ENCODE data around the gene CD1C. TPM values are rescaled to one million over a fixed set of nuclear protein-coding genes. Genes with fewer than 3 reads are reported as not detected.

Gene CD1C
- total RNA-seq, 4 donors from 2014 or later: 2.1 to 7.1 TPM; not detected in 2

DNA sequence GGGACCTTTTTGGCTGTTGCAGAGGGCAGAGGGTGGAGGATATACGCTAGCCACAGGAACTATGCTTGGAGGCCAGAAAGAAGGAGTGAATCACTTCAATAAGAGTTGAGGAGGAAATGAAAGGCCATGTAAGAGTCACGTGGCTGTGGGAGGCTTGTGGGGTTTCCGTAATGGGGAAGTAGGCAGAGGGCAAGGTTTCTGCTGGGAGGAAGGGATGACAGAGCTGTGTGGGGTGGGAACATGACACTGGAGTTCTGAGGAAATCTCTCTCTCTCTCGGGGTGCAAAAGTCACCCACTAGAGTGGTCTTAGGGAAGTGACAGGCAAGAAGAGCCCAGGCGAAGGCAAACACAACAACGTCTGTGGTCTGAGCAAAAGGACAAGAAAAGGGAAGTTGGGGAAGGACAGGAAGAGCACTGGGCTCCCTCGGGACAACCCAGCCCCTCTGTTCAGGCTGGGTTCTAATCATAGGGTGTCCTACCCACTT lies 3.9 kb upstream of the CD1C start:
- Histone ChIP-seq H3K4me3 (no peak overlapping the region), H3K27ac (peak overlapping the region in 3 of 4 donors; percentile 12 to 48 (median 37)), H3K9me3 (no peaks in the 10 kb centered on the region), H3K4me1 (no peaks in the 10 kb centered on the region), H3K27me3 (no peaks in the 10 kb centered on the region), H3K36me3 (no peaks in the 10 kb centered on the region)
- in situ Hi-C loops (cut with MboI; ENCODE audit: low pct_ligation_motif_present in 1 of 4, low pct_unique_long_range_greater_than_20kb in 1 of 4, low sequenced_read_pairs in 3 of 4) (no loop called here), intact Hi-C loops (cut with DNase I; ENCODE audit: low total_unique reads) (no loop called here)
- no peak for TF ChIP-seq POLR2AphosphoS5 (IDR thresholded peaks at IDR 0.05)
- TF ChIP-seq, protein P1, sequence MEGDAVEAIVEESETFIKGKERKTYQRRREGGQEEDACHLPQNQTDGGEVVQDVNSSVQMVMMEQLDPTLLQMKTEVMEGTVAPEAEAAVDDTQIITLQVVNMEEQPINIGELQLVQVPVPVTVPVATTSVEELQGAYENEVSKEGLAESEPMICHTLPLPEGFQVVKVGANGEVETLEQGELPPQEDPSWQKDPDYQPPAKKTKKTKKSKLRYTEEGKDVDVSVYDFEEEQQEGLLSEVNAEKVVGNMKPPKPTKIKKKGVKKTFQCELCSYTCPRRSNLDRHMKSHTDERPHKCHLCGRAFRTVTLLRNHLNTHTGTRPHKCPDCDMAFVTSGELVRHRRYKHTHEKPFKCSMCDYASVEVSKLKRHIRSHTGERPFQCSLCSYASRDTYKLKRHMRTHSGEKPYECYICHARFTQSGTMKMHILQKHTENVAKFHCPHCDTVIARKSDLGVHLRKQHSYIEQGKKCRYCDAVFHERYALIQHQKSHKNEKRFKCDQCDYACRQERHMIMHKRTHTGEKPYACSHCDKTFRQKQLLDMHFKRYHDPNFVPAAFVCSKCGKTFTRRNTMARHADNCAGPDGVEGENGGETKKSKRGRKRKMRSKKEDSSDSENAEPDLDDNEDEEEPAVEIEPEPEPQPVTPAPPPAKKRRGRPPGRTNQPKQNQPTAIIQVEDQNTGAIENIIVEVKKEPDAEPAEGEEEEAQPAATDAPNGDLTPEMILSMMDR (IDR thresholded peaks at IDR 0.05): no peak
- TF ChIP-seq EP300 (IDR thresholded peaks at IDR 0.05; ENCODE audit: low read depth): no peak
- TF ChIP-seq POLR2A (IDR thresholded peaks at IDR 0.05): no peak
- WGBS, 2 donors (ENCODE audit: low coverage in 1 of 2): 43 to 53% methylated on average over 4 to 7 of the region's 7 CpGs
- DNase-seq: peak; percentile 35

DNA sequence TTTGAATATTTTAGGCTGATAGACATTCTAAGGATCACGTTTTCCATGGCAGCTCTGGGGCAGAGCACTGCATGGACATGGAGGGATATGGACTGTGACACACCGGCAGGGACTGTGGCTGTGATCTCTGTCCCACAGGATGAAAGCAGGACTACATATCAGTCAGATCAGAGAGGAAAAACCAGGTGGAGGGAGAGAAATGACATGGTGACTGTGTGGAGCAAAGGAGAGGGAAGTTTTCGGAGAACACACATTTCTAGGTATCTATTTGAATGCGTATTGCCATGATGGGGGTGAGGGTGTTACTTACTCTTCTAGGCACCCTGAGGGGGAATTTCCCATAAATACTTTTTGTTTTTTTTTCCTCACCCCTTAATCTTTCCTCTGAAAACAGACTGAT lies 3.2 kb upstream of the CD1C start:
- no peak for DNase-seq
- H3K27me3 ChIP-seq: no peaks in the 10 kb centered on the region
- intact Hi-C loops (cut with DNase I; ENCODE audit: low total_unique reads) (no loop called here), in situ Hi-C loops (cut with MboI; ENCODE audit: low pct_ligation_motif_present in 1 of 4, low pct_unique_long_range_greater_than_20kb in 1 of 4, low sequenced_read_pairs in 3 of 4) (no loop called here)
- no peaks in the 10 kb centered on the region for H3K4me1 ChIP-seq
- no peaks in the 10 kb centered on the region for H3K9me3 ChIP-seq
- WGBS, 2 donors (ENCODE audit: low coverage in 1 of 2): 59 to 64% methylated on average over 4 of the region's 4 CpGs
- no peak overlapping the region for H3K4me3 ChIP-seq
- H3K27ac ChIP-seq: peak overlapping the region in 3 of 4 donors; percentile 1 to 37 (median 12)
- H3K36me3 ChIP-seq: no peaks in the 10 kb centered on the region
- TF ChIP-seq POLR2AphosphoS5 (IDR thresholded peaks at IDR 0.05) (no peak), EP300 (IDR thresholded peaks at IDR 0.05; ENCODE audit: low read depth) (no peak), POLR2A (IDR thresholded peaks at IDR 0.05) (no peak)

DNA sequence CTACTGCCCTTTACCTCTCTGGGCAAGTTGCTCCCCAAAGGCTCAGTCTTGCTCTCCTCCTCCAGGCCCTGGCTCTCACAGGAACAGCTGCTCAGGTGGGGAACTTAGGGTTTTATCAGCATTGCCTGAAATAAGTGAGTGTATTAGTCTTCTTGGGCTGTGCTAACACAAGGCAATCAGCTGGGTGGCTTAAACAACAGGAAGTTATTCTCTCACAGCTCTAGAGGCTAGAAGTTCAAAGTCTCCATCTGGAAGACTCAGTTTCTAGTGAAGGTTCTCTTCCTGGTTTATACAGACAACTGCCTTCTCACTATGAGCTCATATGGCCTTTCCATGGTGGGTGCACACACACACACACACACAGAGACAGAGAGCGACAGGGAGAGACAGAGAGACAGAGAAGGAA lies 2.8 kb upstream of the CD1C start:
- Histone ChIP-seq H3K36me3 (no peaks in the 10 kb centered on the region), H3K4me1 (no peaks in the 10 kb centered on the region), H3K27me3 (no peaks in the 10 kb centered on the region), H3K9me3 (no peaks in the 10 kb centered on the region), H3K4me3 (no peak overlapping the region), H3K27ac (peak overlapping the region in 1 of 4 donors; percentile 12)
- WGBS, 2 donors (ENCODE audit: low coverage in 1 of 2): 73% methylated on average over 1 of the region's 1 CpG; no CpG with 5 or more reads in 1 of the 2 donors
- DNase-seq: no peak
- intact Hi-C loops (cut with DNase I; ENCODE audit: low total_unique reads): no loop called here
- in situ Hi-C loops (cut with MboI; ENCODE audit: low pct_ligation_motif_present in 1 of 4, low pct_unique_long_range_greater_than_20kb in 1 of 4, low sequenced_read_pairs in 3 of 4): no loop called here
- TF ChIP-seq, protein P1 (IDR thresholded peaks at IDR 0.05): no peak
- TF ChIP-seq POLR2A (IDR thresholded peaks at IDR 0.05): no peak
- no peak for TF ChIP-seq EP300 (IDR thresholded peaks at IDR 0.05; ENCODE audit: low read depth)
- TF ChIP-seq POLR2AphosphoS5 (IDR thresholded peaks at IDR 0.05): no peak

DNA sequence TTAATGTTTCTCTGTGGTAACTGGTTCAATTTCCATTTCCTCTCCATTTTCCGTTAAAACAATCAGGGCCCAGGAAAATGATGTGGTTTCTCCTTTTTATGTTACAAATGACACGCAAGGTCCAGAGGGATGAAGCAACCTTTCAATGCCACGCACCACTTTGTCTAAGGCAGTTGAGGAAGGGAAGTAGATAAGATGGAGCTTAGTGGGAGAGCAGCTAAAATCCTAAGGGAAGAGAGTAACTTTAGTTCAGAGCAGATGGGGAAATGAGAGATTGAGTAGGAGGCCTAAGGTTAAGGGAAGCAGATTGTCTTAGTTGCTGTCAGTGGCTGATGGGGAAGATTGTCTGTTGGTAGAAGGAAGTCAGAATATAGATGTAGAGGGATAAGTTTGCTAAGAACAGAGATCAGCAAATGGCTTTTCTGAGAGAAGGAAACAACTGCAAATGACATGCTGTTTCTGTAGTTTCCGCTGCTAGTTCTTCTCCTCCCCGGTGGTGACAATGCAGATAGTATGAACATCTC lies 660 bp downstream of the CD1C start:
- in situ Hi-C loops (cut with MboI; ENCODE audit: low pct_ligation_motif_present in 1 of 4, low pct_unique_long_range_greater_than_20kb in 1 of 4, low sequenced_read_pairs in 3 of 4): no loop called here
- Histone ChIP-seq H3K36me3 (no peaks in the 10 kb centered on the region), H3K9me3 (no peaks in the 10 kb centered on the region), H3K4me1 (no peaks in the 10 kb centered on the region), H3K4me3 (no peak overlapping the region), H3K27me3 (no peaks in the 10 kb centered on the region), H3K27ac (no peak overlapping the region)
- no peak for DNase-seq
- TF ChIP-seq, protein P1 (IDR thresholded peaks at IDR 0.05): no peak
- no peak for TF ChIP-seq EP300 (IDR thresholded peaks at IDR 0.05; ENCODE audit: low read depth)
- no peak for TF ChIP-seq POLR2AphosphoS5 (IDR thresholded peaks at IDR 0.05)
- TF ChIP-seq POLR2A (IDR thresholded peaks at IDR 0.05): no peak
- 58 to 74% methylated on average over 5 of the region's 5 CpGs for WGBS, 2 donors (ENCODE audit: low coverage in 1 of 2)
- intact Hi-C loops (cut with DNase I; ENCODE audit: low total_unique reads): no loop called here

DNA sequence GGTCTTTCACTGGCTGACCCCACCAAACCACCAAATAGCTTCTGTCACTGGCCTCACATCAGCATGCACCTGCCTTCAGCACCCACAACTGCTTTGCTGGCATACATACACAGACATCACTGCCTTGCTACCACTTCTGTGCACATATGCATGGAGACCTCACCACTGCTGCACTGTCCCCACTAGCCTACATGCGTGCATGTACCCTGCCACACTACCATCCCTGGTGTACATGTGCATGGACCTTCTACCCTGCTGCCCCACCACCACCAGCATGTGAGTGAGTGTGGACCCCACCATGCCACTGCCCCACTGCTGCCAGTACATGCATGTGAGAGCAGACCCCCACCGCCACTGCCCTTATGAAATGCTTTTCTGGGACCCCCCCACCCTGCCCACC lies 6.1 kb downstream of the CD1C start:
- H3K27ac ChIP-seq: no peak overlapping the region
- DNase-seq: no peak
- H3K36me3 ChIP-seq: no peaks in the 10 kb centered on the region
- in situ Hi-C loops (cut with MboI; ENCODE audit: low pct_ligation_motif_present in 1 of 4, low pct_unique_long_range_greater_than_20kb in 1 of 4, low sequenced_read_pairs in 3 of 4) (no loop called here), intact Hi-C loops (cut with DNase I; ENCODE audit: low total_unique reads) (no loop called here)
- no peaks in the 10 kb centered on the region for H3K9me3 ChIP-seq
- 97% methylated on average over 2 of the region's 2 CpGs; no CpG with 5 or more reads in 1 of the 2 donors for WGBS, 2 donors (ENCODE audit: low coverage in 1 of 2)
- TF ChIP-seq, protein P1 (IDR thresholded peaks at IDR 0.05): no peak
- no peak for TF ChIP-seq POLR2A (IDR thresholded peaks at IDR 0.05)
- TF ChIP-seq EP300 (IDR thresholded peaks at IDR 0.05; ENCODE audit: low read depth): no peak
- no peak for TF ChIP-seq POLR2AphosphoS5 (IDR thresholded peaks at IDR 0.05)
- no peaks in the 10 kb centered on the region for H3K4me1 ChIP-seq
- no peaks in the 10 kb centered on the region for H3K27me3 ChIP-seq
- no peak overlapping the region for H3K4me3 ChIP-seq

Measured in transverse colon (tissue), 4 donors.